ENCODE results near the gene TLE6. TPM values are rescaled to one million over a fixed set of nuclear protein-coding genes. Genes with fewer than 3 reads are reported as not detected.

Gene TLE6
- total and polyA plus RNA-seq, 2 of the 13 experiments (the other 11 are each of a cell fraction or from before 2014, with no cell fraction given): 0.24 to 5.5 TPM

GRCh38 chr19:2950286-2951124, 26.9 kb upstream of the TLE6 start (continued):
- peak; percentile 67 for TF ChIP-seq GMEB1 (CRISPR knock-in tag; IDR thresholded peaks at IDR 0.05; ENCODE audit: borderline replicate concordance)
- peak; percentile 77 for TF ChIP-seq ZNF770 (CRISPR knock-in tag; IDR thresholded peaks at IDR 0.05)
- no peak for TF ChIP-seq ZNF282 (IDR thresholded peaks at IDR 0.05; ENCODE audit: partially characterized antibody)
- TF ChIP-seq EZH2 (conservative IDR thresholded peaks at IDR 0.05; ENCODE audit: low read depth, low read length): no peak
- no peak for TF ChIP-seq KIAA2018 (CRISPR knock-in tag; IDR thresholded peaks at IDR 0.05; ENCODE audit: borderline replicate concordance)
- TF ChIP-seq ZUFSP (CRISPR knock-in tag; IDR thresholded peaks at IDR 0.05; ENCODE audit: borderline replicate concordance): no peak
- TF ChIP-seq ETV6 (CRISPR knock-in tag; conservative IDR thresholded peaks at IDR 0.05): no peak
- TF ChIP-seq NAIF1 (CRISPR knock-in tag; IDR thresholded peaks at IDR 0.05; ENCODE audit: borderline replicate concordance): no peak
- peak; percentile 56 for TF ChIP-seq ELF3 (CRISPR knock-in tag; IDR thresholded peaks at IDR 0.05)
- TF ChIP-seq PITX1 (CRISPR knock-in tag; IDR thresholded peaks at IDR 0.05): peak; percentile 59; the same call in 1 of the 2 replicates
- TF ChIP-seq MED13 (CRISPR knock-in tag; IDR thresholded peaks at IDR 0.05): no peak
- peak; percentile 90 for TF ChIP-seq PHF20 (CRISPR knock-in tag; IDR thresholded peaks at IDR 0.05)

Measured in HepG2 (cell line).